K562 (cell line): ENCODE results near the gene C2CD5. TPM values are rescaled to one million over a fixed set of nuclear protein-coding genes. Genes with fewer than 3 reads are reported as not detected.

Experiments used
- GTF2B ChIP-seq: IDR thresholded peaks from 2 replicates; pipeline ENCODE4 v1.6.1; 2011; ENCODE audit not compliant: insufficient read length; ENCODE audit errors: extremely low read depth
- HDGF ChIP-seq: fragments of 450-650 bp; IDR thresholded peaks from 2 replicates; pipeline ENCODE4 v1.6.1; 2016
- NONO ChIP-seq, 2 experiments: fragments of 200-400 bp in 1 of 2; fragments of 450-650 bp in 1 of 2; formaldehyde crosslinking in 1 of 2; IDR thresholded peaks; 2 replicates each; pipeline ENCODE4 v1.6.1; 2017; ENCODE audit warnings: low read depth in 2 of 2, mild to moderate bottlenecking in 2 of 2, moderate library complexity in 2 of 2, low read length in 1 of 2
- PPARD ChIP-seq: fragments of 250-450 bp; sonication (Bioruptor Pico); IDR thresholded peaks from 2 replicates; pipeline ENCODE4 v1.8.0; 2022; ENCODE audit warnings: inconsistent platforms, mild to moderate bottlenecking, moderate library complexity
- RB1 ChIP-seq: fragments of 450-650 bp; IDR thresholded peaks from 2 replicates; pipeline ENCODE4 v1.6.1; 2017; ENCODE audit warnings: low read depth, mild to moderate bottlenecking
- STAT5B ChIP-seq: fragments of 250-450 bp; sonication (Bioruptor Pico); IDR thresholded peaks from 2 replicates; pipeline ENCODE4 v1.8.0; 2021; ENCODE audit warnings: mild to moderate bottlenecking, inconsistent platforms
- XRCC3 ChIP-seq: fragments of 450-650 bp; IDR thresholded peaks from 2 replicates; pipeline ENCODE4 v1.6.1; 2017; ENCODE audit warnings: mild to moderate bottlenecking, moderate library complexity
- ZBTB40 ChIP-seq, 2 experiments: fragments of 450-650 bp in 1 of 2; sonication (generic) in 1 of 2; formaldehyde crosslinking in 1 of 2; IDR thresholded peaks; 2 replicates each; pipeline versions ENCODE4 v1.7.1 to v1.9.0; 2016 to 2022; ENCODE audit warnings: inconsistent platforms in 1 of 2, mild to moderate bottlenecking in 1 of 2, missing genetic modification reagents in 1 of 2
- ZNF212 ChIP-seq: fragments of 450-650 bp; formaldehyde crosslinking; IDR thresholded peaks from 2 replicates; pipeline ENCODE4 v1.4.0; 2020; ENCODE audit warnings: mild to moderate bottlenecking
- ZNF589 ChIP-seq: fragments of 200-800 bp; sonication (Bioruptor generic); IDR thresholded peaks from 2 replicates; pipeline ENCODE4 v1.6.1; 2016; ENCODE audit warnings: low read depth, missing genetic modification characterization, missing compliant biosample characterization
- polyA plus RNA-seq, 8 experiments: library from polyadenylated mRNA; depleted of rRNA in 4 of 8; stranded (reverse) in 5 of 8; unstranded in 3 of 8; fragments of >200 nt; fragmentation: Nextera tagmentation in 2 of 8; fragmentation: Illumina TruSeq in 1 of 8; extraction: Ambion mirVana in 2 of 8; extraction: Trizol in 1 of 8; gene quantifications; 2 replicates each; pipeline versions ENCODE4 v1.2.1 to v1.2.3, GENCODE V29; 2011 to 2014; ENCODE audit warnings: inconsistent platforms in 1 of 8, missing spikeins in 1 of 8
- total RNA-seq, 7 experiments: library from RNA; depleted of rRNA in 6 of 7; stranded (reverse); fragments of >200 nt in 6 of 7; fragmentation: Illumina TruSeq in 2 of 7; extraction: Trizol in 2 of 7; gene quantifications; 2 replicates each; pipeline versions ENCODE4 v1.2.1 to v1.2.3, GENCODE V29; 2011 to 2021; ENCODE audit warnings: low replicate concordance in 1 of 7
- TF ChIP-seq, protein P1 (sequence below), 2 experiments: fragments of 250-450 bp in 1 of 2; fragments of 450-650 bp in 1 of 2; sonication (Bioruptor Pico) in 1 of 2; IDR thresholded peaks; 2 replicates each; pipeline versions ENCODE4 v1.6.1 to v1.8.0; 2016 to 2021; ENCODE audit warnings: mild to moderate bottlenecking in 2 of 2, moderate library complexity in 2 of 2, missing compliant biosample characterization in 1 of 2, missing genetic modification characterization in 1 of 2
- TF ChIP-seq, protein P2 (sequence below): sonication (generic); formaldehyde crosslinking; IDR thresholded peaks from 2 replicates; pipeline ENCODE4 v1.4.0; 2020; ENCODE audit warnings: mild to moderate bottlenecking, missing genetic modification reagents

Gene C2CD5
- total and polyA plus RNA-seq, 9 of the 15 experiments (the other 6 are each of a cell fraction or from before 2014, with no cell fraction given), result 5.1 to 24.1 (median 14.3) TPM

- TF ChIP-seq ZBTB40 (IDR thresholded peaks at IDR 0.05) (no peak), ZBTB40 (CRISPR knock-in tag; IDR thresholded peaks at IDR 0.05) (no peak), STAT5B (no peak), HDGF (no peak), RB1 (no peak), XRCC3 (no peak), NONO (IDR thresholded peaks at IDR 0.05; ENCODE audit: low read depth in 2 of 2, low read length in 1 of 2) (no peak), ZNF212 (no peak), ZNF589 (CRISPR knock-in tag) (no peak), PPARD (CRISPR knock-in tag) (no peak), GTF2B (no peak)
- TF ChIP-seq, protein P1, sequence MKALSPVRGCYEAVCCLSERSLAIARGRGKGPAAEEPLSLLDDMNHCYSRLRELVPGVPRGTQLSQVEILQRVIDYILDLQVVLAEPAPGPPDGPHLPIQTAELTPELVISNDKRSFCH (CRISPR knock-in tag; IDR thresholded peaks at IDR 0.05), result no peak
- TF ChIP-seq, protein P1 (tag; IDR thresholded peaks at IDR 0.05), result no peak
- TF ChIP-seq, protein P2, sequence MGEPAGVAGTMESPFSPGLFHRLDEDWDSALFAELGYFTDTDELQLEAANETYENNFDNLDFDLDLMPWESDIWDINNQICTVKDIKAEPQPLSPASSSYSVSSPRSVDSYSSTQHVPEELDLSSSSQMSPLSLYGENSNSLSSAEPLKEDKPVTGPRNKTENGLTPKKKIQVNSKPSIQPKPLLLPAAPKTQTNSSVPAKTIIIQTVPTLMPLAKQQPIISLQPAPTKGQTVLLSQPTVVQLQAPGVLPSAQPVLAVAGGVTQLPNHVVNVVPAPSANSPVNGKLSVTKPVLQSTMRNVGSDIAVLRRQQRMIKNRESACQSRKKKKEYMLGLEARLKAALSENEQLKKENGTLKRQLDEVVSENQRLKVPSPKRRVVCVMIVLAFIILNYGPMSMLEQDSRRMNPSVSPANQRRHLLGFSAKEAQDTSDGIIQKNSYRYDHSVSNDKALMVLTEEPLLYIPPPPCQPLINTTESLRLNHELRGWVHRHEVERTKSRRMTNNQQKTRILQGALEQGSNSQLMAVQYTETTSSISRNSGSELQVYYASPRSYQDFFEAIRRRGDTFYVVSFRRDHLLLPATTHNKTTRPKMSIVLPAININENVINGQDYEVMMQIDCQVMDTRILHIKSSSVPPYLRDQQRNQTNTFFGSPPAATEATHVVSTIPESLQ, result no peak
These were observed 144.7 kb downstream of the C2CD5 start (continued) for GRCh38 chr12:22399464-22400180.
